ENCODE measurements around the gene BCL3.

The BCL3 gene

DNA sequence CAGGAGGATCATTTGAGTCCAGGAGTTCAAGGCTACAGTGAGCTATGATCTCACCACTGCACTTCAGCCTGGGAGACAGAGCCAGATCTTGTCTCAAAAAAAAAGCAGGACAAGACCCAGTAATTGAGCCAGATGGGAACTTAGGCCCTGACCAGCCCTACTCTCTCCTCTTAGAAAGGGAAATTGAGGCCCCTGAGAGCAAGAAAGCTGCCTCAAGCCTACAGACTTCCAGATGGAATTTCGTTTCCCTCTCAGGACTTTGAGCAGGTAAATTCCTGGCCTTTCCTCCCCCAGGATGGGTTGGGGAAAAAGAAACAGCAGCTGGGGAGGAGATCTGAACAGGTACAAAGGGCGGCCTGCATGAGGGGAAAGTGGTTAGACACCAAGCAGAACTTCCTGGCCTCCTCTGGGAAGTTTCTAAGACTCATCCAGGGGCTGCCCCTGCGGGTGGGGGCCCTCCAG lies 3.6 kb upstream of the BCL3 start:
- no peak for FAIRE-seq

DNA sequence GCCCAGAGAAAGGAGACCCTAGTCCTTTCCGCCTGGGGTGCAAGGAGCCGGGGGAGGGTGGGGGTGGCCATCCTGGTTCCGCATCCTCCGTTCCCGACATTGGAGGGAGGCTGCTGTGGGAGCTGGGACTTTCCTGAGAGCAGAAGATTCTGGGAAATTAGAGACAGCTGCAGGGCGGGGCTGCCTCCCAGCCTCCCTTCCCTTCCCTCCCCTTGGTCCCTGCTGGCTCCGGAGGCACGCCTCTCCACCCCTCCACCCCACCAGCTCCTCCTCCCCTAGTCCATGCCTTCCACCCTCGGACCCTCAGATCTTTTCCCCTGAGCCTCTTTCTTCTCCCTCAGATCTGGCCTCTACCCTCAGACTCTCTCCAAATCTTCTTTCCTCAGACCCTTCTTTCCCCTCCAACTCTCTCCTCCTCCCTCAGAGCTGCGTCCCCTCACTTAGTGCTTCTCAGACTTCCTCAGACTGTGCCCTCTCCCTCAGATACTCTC lies 3.1 kb upstream of the BCL3 start:
- no peak for FAIRE-seq

DNA sequence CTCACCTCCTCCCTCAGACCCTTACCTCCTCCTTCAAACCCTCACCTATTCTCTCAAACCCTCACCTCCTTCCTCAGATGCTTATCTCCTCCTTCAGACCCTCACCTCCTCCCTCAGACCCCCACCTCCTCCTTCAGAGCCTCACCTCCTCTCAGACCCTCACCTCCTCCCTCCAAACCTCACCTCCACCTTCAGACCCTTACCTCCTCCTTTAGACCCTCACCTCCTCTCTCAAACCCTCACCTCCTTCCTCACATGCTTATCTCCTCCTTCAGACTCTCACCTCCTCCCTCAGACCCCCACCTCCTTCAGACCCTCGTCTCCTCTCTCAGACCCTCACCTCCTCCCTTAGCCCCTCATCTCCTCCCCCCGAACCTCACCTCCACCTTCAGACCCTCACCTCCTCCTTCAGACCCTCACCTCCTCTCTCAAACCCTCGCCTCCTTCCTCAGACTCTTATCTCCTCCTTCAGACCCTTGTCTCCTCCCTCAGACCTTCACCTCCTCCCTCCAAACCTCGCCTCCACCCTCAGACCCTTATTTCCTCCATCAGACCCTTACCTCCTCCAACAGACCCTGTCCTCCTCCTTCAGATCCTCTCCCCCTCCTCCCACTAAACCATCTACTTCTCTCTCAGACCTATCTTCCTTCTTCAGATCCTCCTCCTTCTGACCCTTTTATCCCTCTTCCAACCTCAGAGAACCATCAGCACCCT lies 2.5 kb upstream of the BCL3 start:
- FAIRE-seq: no peak

DNA sequence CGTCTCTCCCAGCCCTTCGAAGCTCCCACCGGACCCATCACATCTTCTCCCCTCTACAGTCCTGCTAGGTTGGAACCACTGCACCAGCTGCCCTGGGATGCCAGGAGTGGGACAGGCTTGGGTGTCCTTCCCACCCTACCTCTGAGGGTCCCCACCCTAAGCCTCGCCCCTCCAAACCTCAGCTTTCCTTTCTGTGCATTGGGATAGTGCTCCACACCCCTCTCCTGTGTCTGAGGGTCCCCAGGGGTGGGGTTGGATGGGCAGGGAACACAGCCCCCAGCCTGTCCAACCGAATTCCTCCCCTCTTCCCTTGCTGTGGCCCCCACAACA lies 1.9 kb upstream of the BCL3 start:
- FAIRE-seq: no peak

DNA sequence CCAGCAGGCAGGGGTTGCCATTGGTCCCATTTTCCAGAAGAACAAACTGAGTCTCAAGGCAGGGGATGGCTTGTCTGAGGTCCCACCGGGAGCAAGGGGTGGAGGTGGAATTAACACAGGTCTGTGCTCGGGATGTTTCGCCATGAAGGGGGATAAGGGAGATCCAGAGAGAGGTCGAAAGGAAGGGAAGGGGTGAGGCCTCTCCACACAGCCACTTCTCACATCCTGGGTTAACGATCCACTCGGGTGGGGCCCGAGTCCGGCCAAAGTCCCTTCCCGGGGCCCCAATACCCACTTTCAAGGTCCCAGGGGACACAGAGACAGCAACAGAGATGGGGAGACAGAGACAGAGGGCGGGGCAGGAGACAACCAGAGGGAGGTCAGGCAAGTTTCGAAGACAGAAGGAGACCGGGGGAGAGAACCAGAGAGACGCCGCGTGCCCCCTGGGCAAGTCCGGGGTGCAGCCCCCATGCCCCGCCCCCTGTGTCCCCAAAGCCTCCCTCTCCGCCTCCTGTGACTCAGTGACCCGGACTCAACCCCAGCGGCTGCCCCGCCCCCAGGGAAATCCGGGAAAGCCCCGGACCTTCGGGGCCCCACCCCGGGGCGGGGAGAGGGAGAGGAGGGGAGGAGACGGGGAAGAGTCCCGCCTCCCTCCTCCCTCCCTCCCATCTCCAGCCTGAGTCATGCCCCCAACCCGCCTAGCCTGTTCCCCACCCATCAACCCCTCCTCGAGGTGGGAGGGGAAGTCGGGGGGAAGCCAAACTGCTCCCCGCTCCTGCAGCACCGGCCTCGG lies 1.4 kb upstream of the BCL3 start:
- no peak for FAIRE-seq

DNA sequence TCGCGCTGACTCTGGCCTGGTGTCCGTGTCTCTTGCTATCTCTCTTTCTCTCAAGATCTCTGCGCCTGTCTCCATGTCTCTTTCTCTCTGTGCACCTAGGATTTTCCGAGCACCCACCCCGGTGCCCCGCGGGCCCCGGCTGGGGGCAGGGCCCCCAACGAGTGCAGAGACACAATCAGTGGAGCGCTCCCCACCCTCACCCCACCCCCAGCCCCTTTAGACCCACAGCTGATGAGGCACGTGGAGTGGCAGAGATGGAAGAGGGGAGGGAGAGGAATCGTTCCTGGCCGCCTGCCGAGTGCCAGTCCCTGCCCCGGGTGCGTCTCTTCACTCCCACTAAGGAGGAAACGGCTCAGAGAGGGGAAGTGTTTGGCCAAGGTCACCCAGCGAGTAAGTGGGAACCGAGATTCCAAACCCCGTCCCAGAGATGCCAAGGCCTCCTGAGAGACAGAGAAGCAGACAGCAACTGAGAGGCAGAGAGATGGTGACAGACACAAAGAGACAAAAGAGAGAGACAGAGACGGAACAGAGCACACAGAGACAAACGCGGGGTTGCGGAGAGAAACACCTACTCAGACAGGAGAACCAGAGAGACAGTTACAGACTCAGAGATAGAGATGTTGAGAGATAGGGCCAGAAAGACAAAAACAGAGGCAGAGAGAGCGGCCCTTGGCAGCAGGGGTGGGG lies 626 bp upstream of the BCL3 start:
- no peak for FAIRE-seq

DNA sequence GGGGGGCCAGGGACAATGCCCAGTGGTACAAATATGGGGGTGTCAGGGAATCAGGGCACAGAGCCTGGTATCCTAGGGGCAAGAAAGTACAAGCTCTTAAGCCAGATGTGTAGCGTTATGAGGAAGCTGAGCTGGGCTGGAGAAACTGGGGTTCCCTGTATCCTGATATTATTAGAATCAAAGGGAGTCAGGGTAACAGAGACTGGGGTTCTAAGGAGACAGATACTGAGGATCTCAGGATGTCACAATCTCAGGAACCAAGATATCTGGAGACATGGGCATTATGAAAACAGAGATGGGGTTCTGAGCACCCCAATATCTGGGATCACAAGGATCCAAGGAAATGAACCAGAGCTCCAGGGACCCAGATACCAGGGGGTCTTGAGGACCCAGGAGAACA lies 784 bp downstream of the BCL3 start:
- no peak for FAIRE-seq

DNA sequence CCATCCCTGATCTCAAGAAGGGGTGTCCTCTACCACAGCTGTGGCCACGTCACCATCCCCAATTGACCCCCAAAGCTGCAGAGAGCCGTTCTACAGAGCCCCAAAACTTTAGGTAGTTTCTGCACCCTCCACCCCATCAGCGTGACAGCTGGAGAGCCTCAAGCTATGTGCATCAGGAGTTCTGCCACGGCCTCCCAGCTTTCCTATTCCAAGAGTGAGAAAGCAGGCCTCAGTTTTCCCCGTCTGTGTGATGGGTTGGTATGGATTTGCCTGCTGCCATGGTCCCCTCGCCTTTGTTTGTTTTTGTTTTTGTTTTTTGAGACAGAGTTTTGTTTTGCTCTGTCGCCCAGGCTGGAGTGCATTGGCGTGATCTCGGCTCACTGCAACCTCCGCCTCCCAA lies 1.5 kb downstream of the BCL3 start:
- no peak for FAIRE-seq

DNA sequence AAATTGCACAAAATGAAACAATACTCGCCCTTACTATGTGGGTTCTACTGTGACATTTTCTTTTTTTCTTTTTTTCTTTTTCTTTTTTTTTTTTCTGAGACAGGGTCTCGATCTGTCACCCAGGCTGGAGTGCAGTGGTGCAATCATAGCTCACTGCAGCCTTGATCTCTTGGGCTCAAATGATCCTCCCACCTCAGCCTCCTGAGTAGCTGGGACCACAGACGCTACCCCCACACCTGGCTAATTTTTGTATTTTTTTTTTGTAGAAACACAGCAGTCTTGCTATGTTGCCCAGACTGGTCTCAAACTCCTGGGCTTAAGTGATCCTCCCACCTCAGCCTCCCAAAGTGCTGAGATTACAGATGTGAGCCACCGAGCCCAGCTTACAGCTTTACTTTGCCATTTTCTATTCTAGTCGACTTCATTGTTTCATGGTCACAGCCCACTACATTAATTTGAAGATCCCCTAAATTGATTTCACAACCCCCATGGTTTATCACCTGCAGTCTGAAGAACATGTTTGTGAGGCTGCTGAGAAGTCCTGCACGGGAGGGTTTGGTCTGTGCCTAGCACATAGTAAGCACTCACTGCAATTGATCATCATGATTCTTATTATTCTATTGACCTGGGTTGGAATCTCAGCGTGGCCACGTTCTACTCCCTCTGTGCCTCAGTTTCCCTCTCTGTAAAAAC lies 3.8 kb downstream of the BCL3 start:
- FAIRE-seq: no peak

DNA sequence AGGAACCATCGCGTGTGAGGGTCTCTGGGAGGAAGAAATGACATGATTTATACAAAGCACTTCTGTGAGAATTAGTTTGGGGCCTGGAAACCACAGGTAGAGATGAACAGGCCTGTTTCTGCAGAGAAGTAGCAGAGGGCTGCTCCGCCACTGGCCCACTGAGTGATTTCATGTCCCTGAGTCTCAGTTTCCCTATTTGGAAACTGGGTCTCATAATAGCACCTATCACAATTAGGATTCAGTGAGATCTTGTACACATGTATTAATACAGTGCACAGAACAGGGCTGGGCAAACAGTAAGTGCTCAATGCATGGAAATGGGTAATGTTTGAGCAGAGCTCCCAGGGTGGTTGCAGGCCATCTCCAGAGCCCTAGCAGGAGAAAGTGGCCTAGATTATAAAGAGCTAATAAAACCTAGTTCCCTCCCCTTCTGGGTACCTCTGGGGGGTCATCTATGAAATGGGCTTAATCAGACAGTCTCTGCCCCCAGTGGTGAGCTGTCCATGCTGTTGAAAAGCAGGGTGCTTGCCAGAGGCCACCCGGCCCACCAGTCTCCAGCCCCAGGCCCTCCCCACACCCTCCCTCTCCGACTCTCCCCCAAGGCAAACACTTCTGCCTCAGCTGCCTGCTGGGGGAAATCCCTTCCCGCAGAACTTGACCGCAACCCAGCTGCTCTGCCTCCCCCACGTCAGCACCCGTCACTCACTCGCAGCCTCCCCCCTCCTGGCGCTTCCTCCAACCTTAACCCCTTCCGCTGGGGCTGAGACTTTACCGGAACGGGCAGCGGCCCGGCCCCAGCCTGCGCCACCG lies 4.5 kb downstream of the BCL3 start:
- no peak for FAIRE-seq

DNA sequence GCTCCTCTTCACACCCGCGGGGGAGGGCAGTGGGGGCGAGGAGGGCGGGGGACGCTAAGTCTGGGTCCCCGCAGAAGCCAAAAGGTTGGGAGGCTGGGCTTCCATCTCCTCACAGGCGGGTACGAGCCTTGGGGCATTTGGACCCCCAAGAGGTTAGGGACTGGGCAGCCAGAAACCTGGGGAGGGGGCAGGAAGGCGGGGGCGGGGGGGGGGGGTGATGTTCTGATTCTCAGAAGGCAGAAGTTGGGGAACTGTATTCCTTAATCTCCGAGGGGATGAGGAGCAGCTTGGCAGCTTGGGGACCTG lies 5.1 kb downstream of the BCL3 start:
- no peak for FAIRE-seq

DNA sequence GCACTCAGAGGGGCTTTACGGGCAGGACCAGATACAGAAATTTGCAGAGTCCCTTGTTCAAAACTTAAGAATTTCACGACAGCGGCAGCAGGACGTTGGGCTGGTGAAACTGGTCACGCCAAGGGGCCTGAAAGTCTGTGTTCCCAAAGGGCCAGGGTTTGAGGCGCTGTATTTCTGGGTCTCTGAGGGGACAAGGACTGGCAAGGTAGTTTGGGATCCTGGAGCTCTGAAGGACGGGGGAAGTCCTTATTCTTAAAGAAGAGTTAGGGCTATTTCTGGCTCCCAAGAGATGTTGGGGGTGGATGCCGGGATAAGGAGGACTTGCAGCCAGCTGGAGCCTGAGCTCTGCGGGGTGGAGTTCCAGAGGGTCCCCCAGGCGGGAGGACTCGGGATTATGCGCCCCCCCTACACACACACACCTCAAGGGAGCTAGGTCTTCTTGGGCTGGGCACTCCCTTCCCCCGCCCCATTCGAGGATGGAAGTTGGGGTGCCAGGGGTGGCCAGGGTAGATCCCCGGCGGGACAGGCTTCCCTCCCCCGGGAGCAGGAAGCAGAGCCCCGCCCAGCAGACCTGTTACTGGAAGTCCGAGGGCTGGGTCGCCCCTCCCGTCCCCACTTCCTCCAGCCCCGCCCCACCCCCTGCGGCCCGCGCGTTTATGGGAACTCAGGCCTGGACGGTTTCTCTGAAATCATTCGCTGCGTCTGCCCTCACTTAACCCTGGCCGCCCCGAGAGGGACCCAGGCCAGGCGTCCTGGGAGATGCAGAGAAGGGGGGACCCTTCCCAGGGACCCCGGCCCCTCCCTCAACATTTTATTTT lies 5.6 kb downstream of the BCL3 start:
- FAIRE-seq: no peak

DNA sequence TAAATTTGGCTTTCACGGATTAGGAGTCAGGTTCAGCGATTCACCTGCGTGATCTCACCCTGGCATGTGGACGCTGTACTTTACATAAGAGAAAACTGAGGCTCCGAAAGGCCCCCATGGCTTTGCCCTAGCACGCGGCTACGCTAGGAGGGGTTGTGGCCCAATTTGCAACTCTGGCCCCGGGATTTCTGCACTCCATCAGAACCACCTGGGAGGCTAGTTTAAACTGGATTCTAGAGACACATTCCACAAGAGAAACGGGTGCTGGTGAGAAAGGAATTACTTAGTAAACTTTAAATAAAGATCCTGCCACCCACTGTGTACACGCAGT lies 6.2 kb downstream of the BCL3 start:
- no peak for FAIRE-seq

DNA sequence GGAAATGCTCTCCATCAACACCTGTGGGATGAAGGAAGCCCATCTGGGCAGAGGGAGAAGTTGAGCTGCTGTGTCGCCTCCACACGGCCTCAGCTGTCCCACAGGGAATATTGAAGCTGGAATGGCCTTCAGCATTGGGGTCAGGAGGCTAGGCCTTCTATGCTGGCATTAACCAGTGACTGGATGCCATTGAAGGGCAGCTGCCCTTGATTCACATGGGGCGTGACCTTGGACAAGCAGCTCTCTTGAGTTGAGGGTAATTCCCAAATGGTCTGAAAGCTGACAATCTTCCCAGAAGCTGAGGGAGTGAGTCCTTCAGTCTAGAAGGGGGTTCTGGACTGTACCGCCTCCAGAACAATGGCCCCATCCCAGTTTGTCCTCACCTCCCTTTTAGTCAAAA lies 6.7 kb downstream of the BCL3 start:
- FAIRE-seq: no peak

DNA sequence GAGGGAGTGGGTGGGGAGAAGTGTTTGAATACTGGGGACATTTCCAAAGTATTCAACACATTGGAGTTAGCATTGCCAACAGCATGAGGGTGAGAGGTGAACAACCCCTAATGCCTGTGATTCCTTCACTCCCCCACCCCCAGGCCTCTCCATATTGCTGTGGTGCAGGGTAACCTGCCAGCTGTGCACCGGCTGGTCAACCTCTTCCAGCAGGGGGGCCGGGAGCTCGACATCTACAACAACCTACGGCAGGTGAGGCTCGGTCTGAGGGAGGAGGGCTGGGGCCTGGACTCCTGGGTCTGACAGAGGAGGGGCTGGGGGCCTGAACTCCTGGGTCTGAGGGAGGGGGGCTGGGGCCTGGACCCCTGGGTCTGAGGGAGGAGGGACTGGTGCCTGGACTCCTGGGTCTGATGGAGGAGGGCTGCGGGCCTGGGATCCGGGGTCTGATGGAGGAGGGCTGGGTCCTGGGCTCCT lies 7.6 kb downstream of the BCL3 start:
- FAIRE-seq: no peak

DNA sequence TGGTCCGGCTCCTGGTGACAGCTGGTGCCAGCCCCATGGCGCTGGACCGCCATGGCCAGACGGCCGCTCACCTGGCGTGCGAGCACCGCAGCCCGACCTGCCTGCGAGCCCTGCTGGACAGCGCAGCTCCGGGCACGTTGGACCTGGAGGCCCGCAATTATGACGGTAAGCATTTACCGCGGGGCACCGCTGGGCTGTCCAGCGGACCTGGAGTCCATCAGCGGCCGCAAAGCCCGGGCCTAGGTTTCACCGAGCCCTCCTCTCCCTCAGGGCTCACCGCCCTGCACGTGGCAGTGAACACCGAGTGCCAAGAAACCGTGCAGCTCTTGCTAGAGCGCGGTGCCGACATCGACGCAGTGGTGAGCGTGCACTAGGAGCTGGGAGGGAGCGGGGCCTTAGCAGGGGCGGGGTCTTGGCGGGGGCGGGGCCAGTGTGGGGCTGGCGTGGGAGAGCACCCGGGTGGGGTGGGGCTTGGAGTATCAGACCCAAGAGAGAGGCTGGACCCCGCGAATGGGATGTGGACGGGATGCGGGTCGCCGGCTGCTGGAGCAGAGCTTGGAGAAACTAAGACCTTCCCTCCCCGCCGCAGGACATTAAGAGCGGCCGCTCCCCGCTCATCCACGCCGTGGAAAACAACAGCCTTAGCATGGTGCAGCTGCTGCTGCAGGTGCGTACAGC lies 8.7 kb downstream of the BCL3 start:
- no peak for FAIRE-seq

DNA sequence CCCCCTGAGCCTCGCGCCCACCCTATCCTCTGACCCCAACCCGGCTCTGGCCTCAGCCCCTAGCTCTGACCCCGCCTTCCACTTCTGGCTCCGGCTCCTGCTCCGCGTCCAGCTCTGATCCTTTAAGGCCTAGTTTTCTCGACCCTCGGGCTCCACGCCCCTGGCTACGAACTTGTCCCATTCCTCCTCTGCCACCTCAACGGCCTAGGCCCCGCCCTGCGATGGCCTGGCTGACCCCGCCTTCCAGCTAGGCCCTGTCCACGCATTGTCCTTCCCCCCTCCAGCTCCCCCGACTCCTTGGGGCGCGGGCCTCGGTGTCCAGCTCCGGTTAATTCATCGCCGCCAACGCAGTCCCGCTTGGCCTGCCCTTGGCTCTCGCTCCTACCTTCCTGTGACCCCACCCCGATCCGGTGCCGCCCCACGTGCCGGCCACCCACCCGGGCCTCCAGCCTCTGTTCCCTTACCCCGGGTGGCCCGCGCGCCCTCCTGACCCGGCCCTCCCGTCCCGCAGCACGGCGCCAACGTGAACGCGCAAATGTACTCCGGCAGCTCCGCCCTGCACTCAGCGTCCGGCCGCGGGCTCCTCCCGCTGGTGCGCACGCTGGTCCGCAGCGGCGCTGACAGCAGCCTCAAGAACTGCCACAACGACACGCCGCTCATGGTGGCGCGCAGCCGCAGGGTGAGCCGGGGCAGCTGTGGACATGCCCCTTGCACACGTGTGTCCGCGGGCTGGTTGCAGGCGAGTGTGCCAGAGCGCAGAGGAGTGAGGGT lies 9.4 kb downstream of the BCL3 start:
- no peak for FAIRE-seq

DNA sequence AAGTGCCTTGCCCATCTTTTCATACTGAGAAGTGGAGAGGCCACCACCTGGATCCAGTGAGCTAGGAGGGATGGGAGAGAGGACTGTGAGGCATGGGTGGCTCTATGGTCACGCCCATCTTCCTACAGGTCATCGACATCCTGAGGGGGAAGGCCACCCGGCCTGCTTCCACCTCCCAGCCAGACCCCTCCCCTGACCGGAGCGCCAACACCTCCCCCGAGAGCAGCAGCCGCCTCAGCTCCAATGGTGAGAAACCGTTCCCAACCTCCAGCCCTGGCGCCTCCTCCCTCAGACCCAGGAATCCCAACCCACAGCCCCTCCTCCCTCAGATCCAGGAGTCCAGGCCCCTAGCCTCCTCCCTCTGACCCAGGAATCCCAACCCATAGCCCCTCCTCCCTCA lies 10.1 kb downstream of the BCL3 start:
- FAIRE-seq: no peak

DNA sequence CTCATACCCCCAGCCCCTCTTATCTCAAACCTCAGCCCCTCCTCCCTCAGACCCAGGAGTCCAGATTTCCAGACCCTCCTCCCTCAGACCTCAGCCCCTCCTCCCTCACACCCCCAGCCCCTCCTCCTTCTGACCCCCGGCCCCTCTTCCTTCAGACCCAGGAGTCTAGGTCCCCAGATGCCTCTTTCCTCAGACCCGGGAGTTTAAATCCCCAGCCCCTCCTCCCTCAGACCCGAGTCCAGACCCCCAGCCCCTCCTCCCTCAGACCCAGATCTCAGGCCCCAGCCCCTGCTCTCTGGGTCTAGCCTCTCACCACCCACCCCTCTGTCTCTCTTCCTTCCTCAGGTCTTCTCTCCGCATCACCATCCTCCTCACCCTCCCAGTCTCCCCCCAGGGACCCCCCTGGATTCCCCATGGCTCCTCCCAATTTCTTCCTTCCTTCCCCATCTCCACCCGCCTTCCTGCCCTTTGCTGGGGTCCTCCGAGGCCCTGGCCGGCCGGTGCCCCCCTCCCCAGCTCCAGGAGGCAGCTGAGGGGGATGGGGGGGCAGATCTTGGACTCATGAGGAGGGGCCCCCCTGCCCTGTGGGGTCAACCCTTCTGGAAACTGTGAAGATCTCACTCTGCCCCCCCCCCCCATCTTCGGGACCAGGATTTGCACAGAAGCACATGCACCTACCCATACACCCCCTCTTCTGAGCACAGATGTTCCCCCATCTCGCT lies 10.7 kb downstream of the BCL3 start:
- FAIRE-seq: no peak

DNA sequence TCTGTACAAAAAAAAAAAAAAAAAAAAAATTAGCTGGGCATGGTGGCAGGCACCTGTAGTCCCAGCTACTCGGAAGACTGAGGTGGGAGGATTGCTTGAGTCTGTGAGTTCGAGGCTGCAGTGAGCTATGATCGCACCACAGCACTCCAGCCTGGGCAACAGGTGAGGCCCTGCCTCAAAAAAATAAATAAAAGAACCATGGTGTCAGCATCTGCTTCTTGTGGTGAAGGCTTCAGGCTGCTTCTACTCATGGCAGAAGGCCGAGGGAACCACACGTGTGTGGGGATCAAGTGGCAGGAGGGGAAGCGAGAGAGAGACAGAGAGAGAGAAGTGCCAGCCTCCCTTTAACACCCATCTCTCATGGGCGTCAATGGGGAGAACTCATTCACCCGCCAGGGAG lies 13.5 kb downstream of the BCL3 start:
- no peak for FAIRE-seq

All from colon (tissue), 2 donors.